Neural crest cell (in vitro differentiated cells): ENCODE data around the gene LRMDA. TPM values are rescaled to one million over a fixed set of nuclear protein-coding genes. Genes with fewer than 3 reads are reported as not detected.

Source experiments
- DNase-seq: peaks from one replicate; pipeline ENCODE4 v3.0.0; 2021; ENCODE audit warnings: low read depth, mixed read lengths, low spot score
- H3K27ac Mint-ChIP-seq: one replicate; pipeline ENCODE4 v1.8.0; 2021; ENCODE audit warnings: mild to moderate bottlenecking, mixed read lengths; ENCODE audit not compliant: unreplicated experiment
- H3K27me3 Mint-ChIP-seq: 2 replicates; pipeline ENCODE4 v1.8.0; 2021; ENCODE audit warnings: low read depth, mild to moderate bottlenecking, mixed read lengths
- H3K36me3 Mint-ChIP-seq: 2 replicates; pipeline ENCODE4 v1.8.0; 2021; ENCODE audit warnings: low read depth, mild to moderate bottlenecking, mixed read lengths
- H3K4me1 Mint-ChIP-seq: 2 replicates; pipeline ENCODE4 v1.8.0; 2021; ENCODE audit warnings: mixed read lengths
- H3K4me3 Mint-ChIP-seq: one replicate; pipeline ENCODE4 v1.8.0; 2021; ENCODE audit warnings: mild to moderate bottlenecking, mixed read lengths
- H3K9me3 Mint-ChIP-seq: 2 replicates; pipeline ENCODE4 v1.8.0; 2021; ENCODE audit warnings: mixed read lengths
- CTCF ChIP-seq: fragments of 200-600 bp; sonication (generic); conservative IDR thresholded peaks from 2 replicates; pipeline ENCODE4 v1.5.0; 2021; ENCODE audit warnings: antibody characterized with exemption, mild to moderate bottlenecking
- total RNA-seq: library from RNA; stranded (reverse); gene quantifications from 2 replicates; pipeline ENCODE4 v1.2.1, GENCODE V29; 2021

Gene LRMDA
- total RNA-seq, 1 donor from 2014 or later = 3.1 TPM

GRCh38 chr10:75826846-75827245, 395.4 kb downstream of the LRMDA start:
- Mint-ChIP-seq H3K9me3 (peaks cover 11% of the 10 kb centered on the region), H3K4me3 (no peak overlapping the region), H3K4me1 (no peaks in the 10 kb centered on the region), H3K36me3 (no peaks in the 10 kb centered on the region), H3K27me3 (no peaks in the 10 kb centered on the region), H3K27ac (peak overlapping the region; percentile 93)
- no peak for DNase-seq
- TF ChIP-seq CTCF = no peak

GRCh38 chr10:75827587-75828021, 396.2 kb downstream of the LRMDA start:
- Mint-ChIP-seq H3K27me3 (no peaks in the 10 kb centered on the region), H3K4me3 (no peak overlapping the region)

DNA sequence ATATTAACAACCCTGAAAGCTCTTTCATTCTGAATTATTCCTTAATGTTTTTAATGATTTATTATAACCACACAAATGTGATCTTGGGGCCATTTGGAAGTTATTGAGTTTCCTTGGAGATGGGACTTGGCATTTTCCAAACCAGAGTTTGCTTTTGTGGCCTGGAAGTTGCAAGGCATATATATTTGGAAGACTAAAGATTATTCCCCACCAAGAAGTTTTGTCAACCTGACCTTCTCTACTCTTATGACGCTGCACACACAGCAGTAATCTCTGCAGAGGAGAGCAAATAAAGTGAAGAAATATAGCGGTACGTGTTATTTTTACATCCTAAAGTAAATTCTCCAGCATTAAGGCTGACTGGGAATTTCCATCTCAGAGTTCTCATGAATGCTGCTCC, 397.0 kb downstream of the LRMDA start:
- H3K36me3 Mint-ChIP-seq = peaks cover 4% of the 10 kb centered on the region
- no peak for DNase-seq
- H3K4me1 Mint-ChIP-seq = no peaks in the 10 kb centered on the region
- no peak for TF ChIP-seq CTCF
- H3K4me3 Mint-ChIP-seq = no peak overlapping the region
- H3K9me3 Mint-ChIP-seq = peaks cover 5% of the 10 kb centered on the region
- no peak overlapping the region for H3K27ac Mint-ChIP-seq
- no peaks in the 10 kb centered on the region for H3K27me3 Mint-ChIP-seq

More at GRCh38 chr10:75827587-75828021, 396.2 kb downstream of the LRMDA start:
- Mint-ChIP-seq H3K9me3 (peaks cover 10% of the 10 kb centered on the region), H3K4me1 (no peaks in the 10 kb centered on the region), H3K27ac (no peak overlapping the region), H3K36me3 (peaks cover 2% of the 10 kb centered on the region)
- no peak for TF ChIP-seq CTCF
- DNase-seq = no peak

- no peak overlapping the region for H3K4me3 Mint-ChIP-seq
- H3K27me3 Mint-ChIP-seq = no peaks in the 10 kb centered on the region
- TF ChIP-seq CTCF = no peak
- DNase-seq = no peak
- peaks cover 2% of the 10 kb centered on the region for H3K9me3 Mint-ChIP-seq
- H3K27ac Mint-ChIP-seq = no peak overlapping the region
- H3K4me1 Mint-ChIP-seq = no peaks in the 10 kb centered on the region
- peaks cover 5% of the 10 kb centered on the region for H3K36me3 Mint-ChIP-seq
These were observed 404.6 kb downstream of the LRMDA start for GRCh38 chr10:75836064-75836463.

GRCh38 chr10:75838486-75838885, 407.1 kb downstream of the LRMDA start:
- H3K27me3 Mint-ChIP-seq = no peaks in the 10 kb centered on the region
- TF ChIP-seq CTCF = no peak
- H3K27ac Mint-ChIP-seq = no peak overlapping the region
- DNase-seq = no peak
- peaks cover under 1% of the 10 kb centered on the region for H3K36me3 Mint-ChIP-seq
- H3K4me3 Mint-ChIP-seq = no peak overlapping the region
- H3K4me1 Mint-ChIP-seq = no peaks in the 10 kb centered on the region
- H3K9me3 Mint-ChIP-seq = peaks cover 2% of the 10 kb centered on the region

DNA sequence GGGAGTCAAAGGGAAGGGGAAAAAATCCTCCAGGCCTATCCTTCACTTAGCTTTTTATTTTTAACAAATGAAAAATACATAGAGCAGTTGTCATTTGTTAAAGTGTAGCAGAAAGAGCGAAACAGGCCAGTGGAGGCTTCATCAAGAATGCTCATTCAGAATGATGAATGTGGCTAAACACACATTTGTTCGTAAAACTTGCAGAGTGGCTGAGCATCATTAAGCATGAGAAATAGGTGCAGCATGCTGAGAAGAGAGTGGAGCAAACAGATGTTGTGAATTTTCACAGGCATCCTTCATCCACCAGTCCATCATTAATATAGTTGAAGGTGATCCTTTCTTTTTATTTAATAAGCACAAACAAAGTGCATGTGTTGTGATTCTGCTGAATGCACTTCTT, 407.6 kb downstream of the LRMDA start:
- no peak for DNase-seq
- Mint-ChIP-seq H3K36me3 (no peaks in the 10 kb centered on the region), H3K27me3 (no peaks in the 10 kb centered on the region), H3K9me3 (peaks cover 2% of the 10 kb centered on the region), H3K4me3 (no peak overlapping the region), H3K4me1 (no peaks in the 10 kb centered on the region), H3K27ac (no peak overlapping the region)
- no peak for TF ChIP-seq CTCF
